ENCODE measurements around the gene LAMB2. TPM values are rescaled to one million over a fixed set of nuclear protein-coding genes. Genes with fewer than 3 reads are reported as not detected.

Gene LAMB2
- 193 and 231 TPM in 2 replicates for total RNA-seq

DNA sequence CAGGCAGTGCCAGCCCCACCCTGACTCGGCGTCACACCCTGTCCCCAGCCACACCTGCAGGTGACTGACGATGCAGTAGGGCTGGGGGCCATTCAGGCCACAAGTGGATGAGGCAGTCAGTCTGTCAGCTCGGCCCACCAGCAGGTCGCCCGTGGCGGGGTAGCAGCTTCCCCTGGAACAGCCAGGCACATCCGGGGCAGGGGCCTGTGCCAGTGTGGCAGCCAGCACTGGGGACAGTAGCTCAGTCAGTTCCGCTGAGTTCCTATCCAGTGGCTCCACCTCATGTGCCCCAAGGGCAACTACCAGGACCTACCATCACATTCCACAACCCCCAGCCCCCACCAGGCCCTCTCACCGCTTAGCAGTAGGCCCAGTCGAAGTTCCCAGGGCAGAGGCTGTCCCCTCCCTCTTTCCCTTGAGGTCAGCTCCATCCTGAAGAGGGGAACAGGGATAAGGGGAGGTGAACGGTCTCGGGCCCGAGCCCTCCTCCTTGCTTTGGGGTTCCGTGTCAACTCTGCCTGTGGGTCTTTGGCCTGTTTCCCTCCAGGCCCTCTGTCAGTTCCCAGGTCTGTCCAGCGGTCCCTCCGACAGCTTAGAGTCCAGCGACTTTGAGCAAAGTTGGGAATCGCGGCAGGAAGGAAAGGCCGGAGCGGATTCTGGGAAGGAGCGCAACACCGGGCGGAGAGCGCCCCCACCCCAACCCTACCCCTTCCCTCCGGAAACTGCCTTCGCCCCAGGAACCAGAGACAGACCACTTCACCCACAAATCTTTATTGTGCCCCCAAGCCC, at the start of gene LAMB2:
TSS of gene LAMB2 (minus strand) at position 614 of the 789 bp plus-strand sequence. CDS start at position 431, 183 bp downstream.

GRCh38 chr3:49171119-49171774, 38.4 kb upstream of the LAMB2 start, which contains the start of gene KLHDC8B:
Gene KLHDC8B (plus strand): TSS chr3:49171598. CDS start chr3:49172770, 1,172 bp downstream.

GRCh38 chr3:49165771-49166751, 33.2 kb upstream of the LAMB2 start, which contains the start of gene CCDC71:
Gene CCDC71 (minus strand): TSS chr3:49166331. CDS start chr3:49164208, 2,123 bp downstream.

GRCh38 chr3:49120438-49121131, 12.3 kb downstream of the LAMB2 start, which contains the start of gene USP19:
Gene USP19 (minus strand): TSS chr3:49120823. CDS start chr3:49119145, 1,678 bp downstream.

GRCh38 chr3:49104427-49105291, 28.2 kb downstream of the LAMB2 start, which contains the start of gene QARS1:
Gene QARS1 (minus strand): TSS chr3:49104757. CDS start chr3:49104733, 24 bp downstream.

DNA sequence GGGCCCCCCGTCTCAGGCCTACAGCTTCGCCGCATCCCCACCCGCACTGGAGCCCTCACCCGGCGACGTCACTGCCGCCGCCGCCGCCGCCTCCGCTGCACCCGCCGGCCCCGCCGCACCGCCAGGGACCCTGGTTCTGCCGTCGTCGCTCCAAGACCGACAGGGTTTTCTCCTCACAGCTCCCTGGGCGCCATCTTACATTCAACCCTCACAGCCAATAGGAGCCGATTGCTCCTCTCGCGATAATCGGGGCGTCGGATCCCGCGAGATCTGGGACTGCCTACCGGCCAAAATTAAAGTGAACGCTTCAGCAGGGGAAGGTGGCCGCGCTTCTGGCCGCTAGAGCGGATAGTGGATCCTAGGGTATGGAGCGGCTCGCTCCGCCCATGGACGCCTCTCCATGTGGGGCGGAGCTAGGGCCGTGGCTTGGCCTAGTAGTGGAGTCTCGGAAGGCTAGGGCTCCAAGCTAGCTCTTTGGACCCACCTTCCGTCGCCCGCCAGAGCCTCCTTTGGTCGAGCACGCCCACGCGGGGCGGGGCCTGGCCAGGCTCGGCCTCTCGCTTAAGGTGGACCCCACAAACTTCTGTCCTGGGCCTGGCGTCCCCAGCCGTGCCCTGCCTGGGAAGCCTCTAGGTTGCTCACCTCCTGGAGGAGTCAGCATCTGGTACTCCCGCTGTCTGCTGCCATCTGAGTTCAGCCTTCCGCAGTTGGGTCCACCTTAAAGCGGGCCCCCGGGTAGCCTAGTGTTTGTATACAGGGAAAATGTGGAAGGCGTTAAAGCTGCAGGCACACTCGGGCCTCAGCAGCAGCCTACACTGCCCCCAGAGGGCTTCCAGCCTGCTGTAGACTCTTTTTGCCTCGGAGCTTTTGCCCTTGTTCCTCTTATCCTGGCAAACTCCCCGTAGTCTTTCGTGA, 38.7 kb downstream of the LAMB2 start, which contains the start of gene QRICH1:
TSS of gene QRICH1 (minus strand) at position 219 of the 915 bp plus-strand sequence. CDS start 17,054 bp downstream, outside the sequence.

Small RNA genes lying within 50 kb of the gene (small RNA-seq; reads per million reads assigned to genes)
- gene RN7SL182P = not detected

Other genes starting within 250 kb of the LAMB2 start
- gene SLC25A20, start 234.2 kb downstream of the LAMB2 start, total RNA-seq = 9.9 and 12.9 TPM in 2 replicates
- gene ARIH2, start 214.2 kb downstream of the LAMB2 start, total RNA-seq = 51.1 and 68.0 TPM in 2 replicates
- 20.5 and 29.4 TPM in 2 replicates for gene P4HTM, start 142.8 kb downstream of the LAMB2 start, total RNA-seq
- 58.4 and 62.4 TPM in 2 replicates for gene WDR6, start 125.7 kb downstream of the LAMB2 start, total RNA-seq
- gene DALRD3, start 114.5 kb downstream of the LAMB2 start, total RNA-seq = 46.9 and 59.9 TPM in 2 replicates
- 42.8 and 47.8 TPM in 2 replicates for gene NDUFAF3, start 110.9 kb downstream of the LAMB2 start, total RNA-seq
- 479 and 516 TPM in 2 replicates for gene IMPDH2, start 103.7 kb downstream of the LAMB2 start, total RNA-seq
- gene QRICH1, start 39.0 kb downstream of the LAMB2 start, total RNA-seq = 109 and 145 TPM in 2 replicates
- gene QARS1, start 28.3 kb downstream of the LAMB2 start, total RNA-seq = 239 and 293 TPM in 2 replicates
- 32.0 and 41.1 TPM in 2 replicates for gene USP19, start 12.2 kb downstream of the LAMB2 start, total RNA-seq
- gene CCDC71, start 33.3 kb upstream of the LAMB2 start, total RNA-seq = 23.1 and 24.6 TPM in 2 replicates
- gene KLHDC8B, start 38.5 kb upstream of the LAMB2 start, total RNA-seq = 7.6 and 12.5 TPM in 2 replicates
- gene C3orf62, start 144.2 kb upstream of the LAMB2 start, total RNA-seq = 1.2 and 1.8 TPM in 2 replicates
- gene USP4, start 207.0 kb upstream of the LAMB2 start, total RNA-seq = 15.4 and 21.3 TPM in 2 replicates
- gene GPX1, start 225.3 kb upstream of the LAMB2 start, total RNA-seq = 203 and 264 TPM in 2 replicates

All from subcutaneous preadipocyte (primary cell).